SKM-1 treated with dmso at 0.1 percent for 144 hours (cell line): ENCODE data around the gene LHPP.
"Not testable (repeated sequence)": the region's sequence is repeated elsewhere in the genome, so short reads cannot be mapped to it uniquely, and the experiment has no call there.

Experiments
- DNase-seq: peaks from one replicate; lab custom pipeline; 2025; ENCODE audit not compliant: unreplicated experiment; lab: John Stamatoyannopoulos, UW

Gene LHPP

DNA sequence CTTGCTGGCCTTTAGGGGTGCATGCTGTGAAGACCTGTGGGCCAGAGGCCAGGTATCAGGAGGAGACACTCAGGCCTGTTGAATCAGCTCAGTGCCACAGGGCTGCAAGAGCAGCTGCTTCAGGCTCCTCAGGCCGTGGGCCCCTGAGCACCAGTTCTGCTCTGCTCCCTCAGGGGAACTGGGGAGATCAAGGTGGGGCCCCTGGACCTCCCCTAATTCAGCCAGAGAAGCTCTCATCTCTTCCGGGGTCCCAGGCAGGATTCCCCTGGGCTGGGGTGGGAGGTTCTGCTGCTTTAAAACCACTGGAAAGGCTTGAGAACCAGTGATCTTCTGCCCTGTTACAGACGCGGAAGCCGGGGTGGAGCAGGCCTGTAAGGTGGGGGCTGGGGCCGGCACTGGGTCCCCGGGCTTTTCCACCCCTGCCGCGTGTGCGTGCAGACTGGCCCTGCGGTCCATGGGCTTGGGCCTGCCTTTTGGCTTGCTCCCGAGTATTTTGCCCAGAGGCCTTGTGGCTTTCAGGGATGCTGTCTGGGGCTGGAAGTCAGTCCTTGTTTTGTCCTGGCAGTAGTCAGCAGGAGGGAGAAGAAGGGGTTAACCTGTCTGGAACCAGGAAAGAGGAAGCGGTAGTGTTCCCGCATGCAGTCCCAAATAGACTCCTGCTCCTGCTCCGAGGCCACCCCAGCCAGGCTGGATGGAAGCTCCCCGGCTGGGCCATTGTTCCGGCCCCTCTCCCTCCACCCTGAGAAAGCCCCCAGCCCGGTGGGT, 74.3 kb downstream of the LHPP start:
- peak; percentile 31 for DNase-seq

DNA sequence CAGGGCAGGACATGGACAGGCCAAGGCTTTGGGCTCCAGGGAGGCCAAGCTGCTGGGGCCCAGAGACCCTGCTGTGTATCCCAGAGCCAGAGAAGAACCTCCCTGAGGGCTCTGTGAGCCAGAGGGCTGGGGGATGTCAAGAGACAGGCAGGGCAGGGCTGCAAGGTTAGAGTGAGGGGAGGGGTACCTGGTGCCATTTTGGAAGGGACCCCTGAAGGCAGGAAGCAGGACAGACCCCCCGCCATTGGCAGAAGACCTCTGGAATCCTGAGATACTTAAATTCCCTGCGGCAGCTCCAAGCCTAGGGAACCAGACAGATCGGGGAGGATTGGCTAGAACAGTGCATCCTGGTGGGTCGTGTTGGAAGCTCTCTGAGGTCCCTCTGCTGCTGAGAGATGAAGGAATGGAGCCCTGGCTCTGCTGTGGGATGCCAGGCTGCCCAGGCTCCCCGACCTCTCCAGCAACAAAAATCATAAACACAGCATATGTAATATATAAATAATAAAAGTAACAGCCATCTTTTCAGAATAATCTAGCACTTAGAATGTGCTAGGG, 75.0 kb downstream of the LHPP start:
- DNase-seq: no peak

DNA sequence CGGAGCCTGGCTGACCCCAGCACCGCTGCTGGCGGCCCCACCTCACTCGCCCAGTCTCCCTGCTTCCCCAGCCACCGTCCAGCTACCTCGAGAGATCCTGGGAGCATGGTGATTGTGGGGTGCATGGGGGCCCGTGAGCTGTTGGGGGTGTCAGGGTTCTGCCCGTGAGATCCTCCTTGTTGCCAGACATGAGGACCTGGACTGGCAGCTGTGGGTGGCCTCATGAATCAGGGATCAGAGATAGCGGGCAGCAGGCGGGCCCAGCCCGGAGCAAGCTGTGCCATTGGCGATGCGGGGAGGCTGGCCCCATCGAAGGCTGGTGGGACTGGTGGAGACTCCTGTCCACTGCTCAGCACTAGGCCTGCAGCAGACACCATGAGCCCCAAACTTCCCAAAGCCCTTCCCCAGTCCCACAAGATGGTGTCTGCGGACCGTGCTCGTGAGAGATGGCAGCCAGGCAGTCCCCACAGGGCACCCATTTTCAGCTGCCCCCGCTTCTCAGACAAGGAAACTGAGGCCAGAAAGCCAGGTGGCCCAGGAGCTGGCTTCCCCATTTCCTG, 75.6 kb downstream of the LHPP start:
- DNase-seq: no peak

GRCh38 chr10:124537891-124538290, 76.3 kb downstream of the LHPP start:
- DNase-seq: no peak

- no peak for DNase-seq
Observed at GRCh38 chr10:124538706-124539105, 77.1 kb downstream of the LHPP start.

- peak; percentile 23 for DNase-seq
Observed at GRCh38 chr10:124539935-124540641, 78.5 kb downstream of the LHPP start.

GRCh38 chr10:124541076-124541903, 79.7 kb downstream of the LHPP start:
- no peak for DNase-seq

DNA sequence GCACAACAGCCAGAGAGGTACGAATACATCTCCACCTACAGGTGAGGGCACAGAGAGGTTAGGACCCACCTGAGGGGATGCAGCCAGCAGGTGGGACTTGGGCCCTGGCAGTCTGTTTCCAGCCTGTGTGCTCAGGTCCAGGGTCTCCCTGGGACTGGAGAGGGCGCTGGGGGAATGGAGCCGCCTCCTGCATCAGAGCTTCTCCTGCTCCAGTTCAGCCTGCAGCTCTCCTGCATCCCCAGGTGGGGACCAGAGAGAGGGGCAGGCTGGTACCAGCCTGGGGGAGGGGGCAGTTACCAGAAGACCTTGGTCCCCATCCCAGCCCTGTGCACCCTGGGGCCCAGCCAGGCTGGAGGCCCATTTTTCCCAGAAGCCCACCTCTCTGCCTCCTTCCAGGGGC, 80.7 kb downstream of the LHPP start:
- DNase-seq: no peak

DNA sequence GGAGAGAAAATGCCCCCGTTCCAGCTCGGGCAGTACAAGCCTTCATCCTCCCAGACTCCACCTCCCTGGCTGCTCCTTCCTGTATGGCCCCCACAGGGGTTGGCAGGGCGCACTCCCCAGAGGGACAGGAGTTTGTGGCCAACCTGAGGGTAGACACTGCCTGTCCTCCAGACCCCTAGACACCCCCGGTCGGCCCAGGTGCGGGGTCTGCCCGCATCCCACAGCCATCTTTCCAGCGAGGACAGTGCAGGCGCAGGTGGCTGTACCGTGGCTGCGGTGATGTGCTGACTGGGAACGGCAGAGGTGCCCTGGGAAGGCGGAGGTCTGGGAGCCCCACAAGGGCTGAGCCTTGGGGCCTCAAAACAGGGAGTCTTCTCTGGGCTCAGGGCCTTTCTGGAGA, 81.5 kb downstream of the LHPP start:
- no peak for DNase-seq

DNA sequence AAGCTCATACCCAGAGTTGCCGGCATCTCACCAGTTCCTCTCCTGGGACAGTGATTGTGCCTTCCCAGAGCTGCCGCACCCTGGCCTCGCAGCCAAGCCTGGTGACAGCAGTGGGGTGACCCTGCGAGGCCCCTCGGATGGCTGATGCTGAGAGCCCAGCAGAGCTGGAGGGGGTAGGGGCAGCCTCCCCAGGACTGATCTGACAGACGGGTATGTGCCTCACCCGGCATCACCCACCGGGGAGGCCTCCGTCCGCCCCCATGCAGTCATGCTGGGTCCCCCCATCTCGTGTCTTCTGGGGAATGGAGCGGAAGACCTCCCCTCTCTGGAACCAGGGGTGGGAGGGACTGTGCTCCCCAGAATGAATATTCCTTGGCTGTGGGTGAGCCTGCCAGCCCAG, 82.3 kb downstream of the LHPP start:
- no peak for DNase-seq

DNA sequence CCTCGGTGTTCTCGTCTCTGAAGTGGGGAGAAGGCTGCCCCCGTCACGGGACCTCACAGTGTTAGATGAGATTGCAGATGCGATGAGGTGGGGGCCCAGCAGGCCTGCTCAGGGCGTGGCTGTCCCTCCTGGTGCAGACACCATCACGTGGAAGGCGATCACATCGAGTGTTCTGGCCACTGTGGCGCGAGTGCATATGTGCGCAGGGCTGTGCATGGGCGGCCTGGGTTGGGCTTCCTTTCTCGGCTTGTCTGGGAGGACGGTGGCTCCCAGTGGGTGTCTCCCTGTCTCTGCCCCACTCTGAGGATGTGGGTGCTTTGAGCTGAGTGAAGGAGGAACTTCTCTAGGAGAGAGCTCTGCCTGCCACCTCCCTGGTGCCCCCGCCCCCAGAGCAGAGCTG, 83.1 kb downstream of the LHPP start:
- no peak for DNase-seq

- no peak for DNase-seq
Observed at GRCh38 chr10:124545351-124546054, 83.9 kb downstream of the LHPP start.

GRCh38 chr10:124546055-124546369, 84.4 kb downstream of the LHPP start:
- DNase-seq: no peak

GRCh38 chr10:124546957-124547646, 85.5 kb downstream of the LHPP start:
- DNase-seq: no peak

GRCh38 chr10:124547647-124548168, 86.1 kb downstream of the LHPP start:
- DNase-seq: no peak

DNA sequence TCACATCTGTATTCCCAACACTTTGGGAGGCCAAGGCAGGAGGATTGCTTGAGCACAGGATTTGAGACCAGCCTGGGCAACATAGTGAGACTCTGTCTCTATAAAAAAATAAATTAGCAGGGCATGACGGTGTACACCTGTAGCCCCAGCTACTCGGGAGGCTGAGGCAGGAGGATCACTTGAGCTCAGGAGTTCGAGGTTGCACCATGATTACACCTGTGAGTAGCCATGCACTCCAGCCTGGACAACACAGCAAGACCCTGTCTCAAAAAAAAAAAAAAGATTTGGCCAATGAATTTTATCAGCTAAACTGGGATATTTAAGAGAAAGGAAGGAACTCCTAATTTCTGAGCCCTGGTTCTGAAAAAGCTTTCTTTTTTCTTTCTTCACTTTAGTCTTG, 87.5 kb downstream of the LHPP start:
- not testable (repeated sequence) for DNase-seq

- DNase-seq: no peak
Observed at GRCh38 chr10:124550293-124551034, 88.8 kb downstream of the LHPP start.

- DNase-seq: no peak
Observed at GRCh38 chr10:124551097-124551496, 89.5 kb downstream of the LHPP start.

GRCh38 chr10:124551755-124552154, 90.1 kb downstream of the LHPP start:
- DNase-seq: no peak
